ENCODE data around the gene MUC5B. TPM values are rescaled to one million over a fixed set of nuclear protein-coding genes. Genes with fewer than 3 reads are reported as not detected.
"Not testable (repeated sequence)": the region's sequence is repeated elsewhere in the genome, so short reads cannot be mapped to it uniquely, and the experiment has no call there.

Gene MUC5B
- total RNA-seq, 2 donors from 2014 or later, result not detected

DNA sequence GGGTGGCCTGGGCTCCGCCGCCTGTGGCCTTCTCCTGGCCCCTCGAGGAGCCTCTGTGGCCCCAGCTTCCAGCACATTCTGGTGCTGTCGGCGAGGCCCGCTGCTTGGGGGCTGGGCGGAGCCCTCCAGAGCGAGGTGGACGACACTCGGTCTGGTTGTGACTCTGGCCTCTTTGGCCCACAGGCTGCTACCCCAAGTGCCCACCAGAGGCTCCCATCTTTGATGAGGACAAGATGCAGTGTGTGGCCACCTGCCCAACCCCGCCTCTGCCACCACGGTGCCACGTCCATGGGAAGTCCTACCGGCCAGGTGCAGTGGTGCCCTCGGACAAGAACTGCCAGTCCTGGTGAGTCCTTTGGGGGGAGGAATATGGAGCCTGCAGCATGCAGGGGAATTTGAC is 42.7 kb upstream of the MUC5B start:
- TF ChIP-seq, protein P1, sequence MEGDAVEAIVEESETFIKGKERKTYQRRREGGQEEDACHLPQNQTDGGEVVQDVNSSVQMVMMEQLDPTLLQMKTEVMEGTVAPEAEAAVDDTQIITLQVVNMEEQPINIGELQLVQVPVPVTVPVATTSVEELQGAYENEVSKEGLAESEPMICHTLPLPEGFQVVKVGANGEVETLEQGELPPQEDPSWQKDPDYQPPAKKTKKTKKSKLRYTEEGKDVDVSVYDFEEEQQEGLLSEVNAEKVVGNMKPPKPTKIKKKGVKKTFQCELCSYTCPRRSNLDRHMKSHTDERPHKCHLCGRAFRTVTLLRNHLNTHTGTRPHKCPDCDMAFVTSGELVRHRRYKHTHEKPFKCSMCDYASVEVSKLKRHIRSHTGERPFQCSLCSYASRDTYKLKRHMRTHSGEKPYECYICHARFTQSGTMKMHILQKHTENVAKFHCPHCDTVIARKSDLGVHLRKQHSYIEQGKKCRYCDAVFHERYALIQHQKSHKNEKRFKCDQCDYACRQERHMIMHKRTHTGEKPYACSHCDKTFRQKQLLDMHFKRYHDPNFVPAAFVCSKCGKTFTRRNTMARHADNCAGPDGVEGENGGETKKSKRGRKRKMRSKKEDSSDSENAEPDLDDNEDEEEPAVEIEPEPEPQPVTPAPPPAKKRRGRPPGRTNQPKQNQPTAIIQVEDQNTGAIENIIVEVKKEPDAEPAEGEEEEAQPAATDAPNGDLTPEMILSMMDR (IDR thresholded peaks at IDR 0.05), result no peak
- H3K36me3 ChIP-seq, result no peaks in the 10 kb centered on the region
- no peak overlapping the region for H3K4me3 ChIP-seq
- no peak overlapping the region for H3K27ac ChIP-seq
- no peaks in the 10 kb centered on the region for H3K27me3 ChIP-seq
- H3K9me3 ChIP-seq, result no peaks in the 10 kb centered on the region
- DNase-seq (ENCODE audit: low spot score), result no peak
- H3K4me1 ChIP-seq, result no peaks in the 10 kb centered on the region

DNA sequence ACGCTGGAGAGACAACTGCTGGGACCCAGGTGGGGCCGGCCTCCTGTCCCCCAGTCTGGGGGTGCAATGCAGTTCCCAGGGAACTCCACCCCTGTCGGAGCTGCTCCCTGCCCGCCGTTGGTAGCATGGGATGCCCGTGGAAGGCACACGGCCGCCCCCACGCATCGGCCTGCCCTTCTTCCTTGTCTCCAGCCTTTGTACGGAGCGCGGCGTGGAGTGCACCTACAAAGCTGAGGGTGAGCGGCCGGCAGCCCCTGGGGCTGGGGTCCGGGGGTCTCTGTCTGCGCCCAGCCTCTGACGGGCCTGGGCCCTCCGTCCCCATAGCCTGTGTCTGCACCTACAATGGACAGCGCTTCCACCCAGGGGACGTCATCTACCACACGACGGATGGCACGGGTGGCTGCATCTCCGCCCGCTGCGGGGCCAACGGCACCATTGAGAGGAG is 41.9 kb upstream of the MUC5B start:
- TF ChIP-seq, protein P1 (IDR thresholded peaks at IDR 0.05), result no peak
- no peaks in the 10 kb centered on the region for H3K4me1 ChIP-seq
- no peak for DNase-seq (ENCODE audit: low spot score)
- no peaks in the 10 kb centered on the region for H3K36me3 ChIP-seq
- H3K4me3 ChIP-seq, result no peak overlapping the region
- H3K27me3 ChIP-seq, result no peaks in the 10 kb centered on the region
- no peak overlapping the region for H3K27ac ChIP-seq
- H3K9me3 ChIP-seq, result no peaks in the 10 kb centered on the region

DNA sequence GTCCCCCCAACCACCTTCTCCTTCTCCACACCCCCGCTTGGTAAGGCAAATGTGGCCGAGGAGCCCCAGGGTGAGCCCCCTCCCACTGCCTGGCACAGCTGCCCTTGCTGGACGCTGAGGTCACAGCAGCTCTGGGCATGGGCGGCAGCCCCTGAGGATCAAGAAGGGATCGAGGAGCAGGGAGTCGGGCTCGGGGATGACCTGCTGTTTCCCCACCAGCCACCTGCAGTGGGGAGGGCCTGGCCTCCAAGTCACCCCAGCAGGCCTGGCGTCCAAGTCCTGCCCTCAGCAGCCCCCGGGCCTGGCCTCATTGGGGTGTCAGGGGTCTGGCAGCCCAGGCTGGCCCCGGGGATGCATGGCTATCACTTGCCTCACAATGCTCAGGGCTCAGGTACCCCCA is 41.4 kb upstream of the MUC5B start:
- Histone ChIP-seq H3K4me3 (no peak overlapping the region), H3K36me3 (no peaks in the 10 kb centered on the region), H3K4me1 (no peaks in the 10 kb centered on the region), H3K27ac (no peak overlapping the region), H3K9me3 (no peaks in the 10 kb centered on the region), H3K27me3 (no peaks in the 10 kb centered on the region)
- TF ChIP-seq, protein P1 (IDR thresholded peaks at IDR 0.05), result no peak
- no peak for DNase-seq (ENCODE audit: low spot score)

DNA sequence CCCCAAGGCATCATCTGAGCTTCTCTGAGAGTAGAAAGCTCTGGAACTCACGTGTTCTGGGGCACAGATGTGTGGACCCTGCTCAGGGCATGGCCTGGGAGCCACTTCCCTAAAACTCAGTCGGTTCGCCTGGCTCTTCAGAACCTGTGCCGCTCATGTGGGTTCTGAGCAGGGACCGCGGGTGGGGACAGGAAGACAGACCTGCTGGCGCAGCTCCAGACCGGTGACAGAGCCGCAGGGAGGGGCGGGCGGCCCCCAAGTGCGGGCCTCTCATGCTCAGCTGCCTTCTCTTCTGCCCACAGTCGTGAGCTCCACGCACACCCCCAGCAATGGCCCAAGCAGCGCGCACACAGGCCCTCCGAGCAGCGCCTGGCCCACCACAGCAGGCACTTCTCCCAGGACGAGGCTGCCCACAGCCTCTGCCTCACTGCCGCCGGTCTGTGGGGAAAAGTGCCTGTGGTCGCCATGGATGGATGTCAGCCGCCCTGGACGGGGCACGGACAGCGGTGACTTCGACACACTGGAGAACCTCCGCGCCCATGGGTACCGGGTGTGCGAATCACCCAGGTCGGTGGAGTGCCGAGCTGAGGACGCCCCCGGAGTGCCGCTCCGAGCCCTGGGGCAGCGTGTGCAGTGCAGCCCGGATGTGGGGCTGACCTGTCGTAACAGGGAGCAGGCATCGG is 40.9 kb upstream of the MUC5B start:
- no peaks in the 10 kb centered on the region for H3K9me3 ChIP-seq
- DNase-seq (ENCODE audit: low spot score), result no peak
- H3K4me1 ChIP-seq, result no peaks in the 10 kb centered on the region
- H3K36me3 ChIP-seq, result no peaks in the 10 kb centered on the region
- no peaks in the 10 kb centered on the region for H3K27me3 ChIP-seq
- TF ChIP-seq, protein P1 (IDR thresholded peaks at IDR 0.05), result no peak
- H3K4me3 ChIP-seq, result no peak overlapping the region
- H3K27ac ChIP-seq, result no peak overlapping the region

DNA sequence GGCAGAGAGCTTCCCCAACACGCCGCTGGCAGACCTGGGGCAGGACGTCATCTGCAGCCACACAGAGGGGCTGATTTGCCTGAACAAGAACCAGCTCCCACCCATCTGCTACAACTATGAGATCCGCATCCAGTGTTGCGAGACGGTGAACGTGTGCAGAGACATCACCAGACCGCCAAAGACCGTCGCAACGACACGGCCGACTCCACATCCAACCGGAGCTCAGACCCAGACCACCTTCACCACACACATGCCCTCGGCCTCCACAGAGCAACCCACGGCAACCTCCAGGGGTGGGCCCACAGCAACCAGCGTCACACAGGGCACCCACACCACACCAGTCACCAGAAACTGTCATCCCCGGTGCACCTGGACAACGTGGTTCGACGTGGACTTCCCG is 38.7 kb upstream of the MUC5B start:
- H3K27me3 ChIP-seq; H3K4me1 ChIP-seq; H3K4me3 ChIP-seq; H3K27ac ChIP-seq; H3K9me3 ChIP-seq; DNase-seq (ENCODE audit: low spot score); H3K36me3 ChIP-seq: not testable (repeated sequence)

DNA sequence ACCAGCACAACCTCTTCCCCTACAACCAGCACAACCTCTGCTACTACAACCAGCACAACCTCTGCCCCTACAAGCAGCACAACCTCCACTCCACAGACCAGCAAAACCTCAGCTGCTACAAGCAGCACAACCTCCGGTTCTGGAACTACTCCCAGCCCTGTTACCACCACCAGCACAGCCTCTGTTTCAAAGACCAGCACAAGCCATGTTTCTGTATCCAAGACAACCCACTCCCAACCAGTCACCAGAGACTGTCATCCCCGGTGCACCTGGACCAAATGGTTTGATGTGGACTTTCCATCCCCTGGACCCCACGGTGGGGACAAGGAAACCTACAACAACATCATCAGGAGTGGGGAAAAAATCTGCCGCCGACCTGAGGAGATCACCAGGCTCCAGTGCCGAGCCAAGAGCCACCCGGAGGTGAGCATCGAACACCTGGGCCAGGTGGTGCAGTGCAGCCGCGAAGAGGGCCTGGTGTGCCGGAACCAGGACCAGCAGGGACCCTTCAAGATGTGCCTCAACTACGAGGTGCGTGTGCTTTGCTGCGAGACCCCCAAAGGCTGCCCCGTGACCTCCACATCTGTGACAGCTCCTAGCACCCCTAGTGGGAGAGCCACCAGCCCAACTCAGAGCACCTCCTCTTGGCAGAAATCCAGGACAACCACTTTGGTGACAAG is 34.3 kb upstream of the MUC5B start:
- not testable (repeated sequence) for H3K36me3 ChIP-seq; H3K27ac ChIP-seq; H3K27me3 ChIP-seq; H3K9me3 ChIP-seq; H3K4me3 ChIP-seq; H3K4me1 ChIP-seq; DNase-seq (ENCODE audit: low spot score)

DNA sequence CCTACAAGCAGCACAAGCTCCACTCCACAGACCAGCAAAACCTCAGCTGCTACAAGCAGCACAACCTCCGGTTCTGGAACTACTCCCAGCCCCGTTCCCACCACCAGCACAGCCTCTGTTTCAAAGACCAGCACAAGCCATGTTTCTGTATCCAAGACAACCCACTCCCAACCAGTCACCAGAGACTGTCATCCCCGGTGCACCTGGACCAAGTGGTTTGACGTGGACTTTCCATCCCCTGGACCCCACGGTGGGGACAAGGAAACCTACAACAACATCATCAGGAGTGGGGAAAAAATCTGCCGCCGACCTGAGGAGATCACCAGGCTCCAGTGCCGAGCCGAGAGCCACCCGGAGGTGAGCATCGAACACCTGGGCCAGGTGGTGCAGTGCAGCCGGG is 33.0 kb upstream of the MUC5B start:
- not testable (repeated sequence) for H3K4me3 ChIP-seq; H3K9me3 ChIP-seq; H3K36me3 ChIP-seq; H3K27ac ChIP-seq; DNase-seq (ENCODE audit: low spot score); H3K4me1 ChIP-seq; H3K27me3 ChIP-seq

DNA sequence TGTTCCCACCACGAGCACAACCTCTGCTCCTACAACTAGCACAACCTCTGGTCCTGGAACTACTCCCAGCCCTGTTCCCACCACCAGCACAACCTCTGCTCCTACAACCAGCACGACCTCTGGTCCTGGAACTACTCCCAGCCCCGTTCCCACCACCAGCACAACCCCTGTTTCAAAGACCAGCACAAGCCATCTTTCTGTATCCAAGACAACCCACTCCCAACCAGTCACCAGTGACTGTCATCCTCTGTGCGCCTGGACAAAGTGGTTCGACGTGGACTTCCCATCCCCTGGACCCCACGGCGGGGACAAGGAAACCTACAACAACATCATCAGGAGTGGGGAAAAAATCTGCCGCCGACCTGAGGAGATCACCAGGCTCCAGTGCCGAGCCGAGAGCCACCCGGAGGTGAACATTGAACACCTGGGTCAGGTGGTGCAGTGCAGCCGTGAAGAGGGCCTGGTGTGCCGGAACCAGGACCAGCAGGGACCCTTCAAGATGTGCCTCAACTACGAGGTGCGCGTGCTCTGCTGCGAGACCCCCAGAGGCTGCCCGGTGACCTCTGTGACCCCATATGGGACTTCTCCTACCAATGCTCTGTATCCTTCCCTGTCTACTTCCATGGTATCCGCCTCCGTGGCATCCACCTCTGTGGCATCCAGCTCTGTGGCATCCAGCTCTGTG is 30.9 kb upstream of the MUC5B start:
- H3K4me1 ChIP-seq; H3K27me3 ChIP-seq; H3K27ac ChIP-seq; H3K9me3 ChIP-seq; H3K4me3 ChIP-seq; H3K36me3 ChIP-seq; DNase-seq (ENCODE audit: low spot score): not testable (repeated sequence)

Measured in right atrium auricular region (tissue), 2 donors.